OCI-LY1 (cell line): ENCODE data around the gene IL26.

Experiments
- EZH2 ChIP-seq: fragments of 200-600 bp; sonication (generic), shearing (Covaris generic); IDR thresholded peaks from 2 replicates; pipeline ENCODE4 v1.8.0; 2017; ENCODE audit warnings: borderline replicate concordance, mixed run types, mild to moderate bottlenecking, antibody characterized with exemption, low read length, moderate library complexity, mixed read lengths
- TF ChIP-seq, protein P1 (sequence below): fragments of 200-600 bp; sonication (generic), shearing (Covaris generic); IDR thresholded peaks from 2 replicates; pipeline ENCODE4 v1.5.1; 2017; ENCODE audit warnings: mild to moderate bottlenecking, antibody characterized with exemption, low read length, moderate library complexity, mixed read lengths

DNA sequence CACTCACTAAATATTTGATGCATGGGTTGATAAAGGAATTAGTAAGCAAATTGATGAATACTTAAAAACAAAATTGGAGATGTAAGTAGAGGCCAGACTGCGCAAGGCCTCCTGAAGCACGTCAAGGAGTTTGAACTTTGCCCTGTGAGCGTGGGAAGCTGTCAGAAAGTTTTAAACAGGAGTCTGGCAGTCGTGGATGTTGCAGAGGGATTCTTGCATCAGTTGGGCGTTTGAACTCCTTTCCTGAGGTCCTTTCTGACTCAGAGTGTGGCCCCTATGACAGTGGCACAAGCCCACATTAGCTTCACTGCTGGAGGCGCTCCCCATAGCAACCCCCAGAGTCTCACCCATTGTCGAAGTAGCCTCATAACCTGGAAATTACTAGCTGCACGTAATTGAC, 45.7 kb upstream of the IL26 start:
- TF ChIP-seq, protein P1, sequence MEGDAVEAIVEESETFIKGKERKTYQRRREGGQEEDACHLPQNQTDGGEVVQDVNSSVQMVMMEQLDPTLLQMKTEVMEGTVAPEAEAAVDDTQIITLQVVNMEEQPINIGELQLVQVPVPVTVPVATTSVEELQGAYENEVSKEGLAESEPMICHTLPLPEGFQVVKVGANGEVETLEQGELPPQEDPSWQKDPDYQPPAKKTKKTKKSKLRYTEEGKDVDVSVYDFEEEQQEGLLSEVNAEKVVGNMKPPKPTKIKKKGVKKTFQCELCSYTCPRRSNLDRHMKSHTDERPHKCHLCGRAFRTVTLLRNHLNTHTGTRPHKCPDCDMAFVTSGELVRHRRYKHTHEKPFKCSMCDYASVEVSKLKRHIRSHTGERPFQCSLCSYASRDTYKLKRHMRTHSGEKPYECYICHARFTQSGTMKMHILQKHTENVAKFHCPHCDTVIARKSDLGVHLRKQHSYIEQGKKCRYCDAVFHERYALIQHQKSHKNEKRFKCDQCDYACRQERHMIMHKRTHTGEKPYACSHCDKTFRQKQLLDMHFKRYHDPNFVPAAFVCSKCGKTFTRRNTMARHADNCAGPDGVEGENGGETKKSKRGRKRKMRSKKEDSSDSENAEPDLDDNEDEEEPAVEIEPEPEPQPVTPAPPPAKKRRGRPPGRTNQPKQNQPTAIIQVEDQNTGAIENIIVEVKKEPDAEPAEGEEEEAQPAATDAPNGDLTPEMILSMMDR = no peak
- TF ChIP-seq EZH2 = no peak
